ENCODE data around the gene EXOC2. TPM values are rescaled to one million over a fixed set of nuclear protein-coding genes. Genes with fewer than 3 reads are reported as not detected.

Gene EXOC2
- total and polyA plus RNA-seq, 12 donors = 4.9 to 23.7 (median 17.1) TPM

- H3K4me1 ChIP-seq (replicated peaks in 1 of 2) = no peaks in the 10 kb centered on the region
- no peaks in the 10 kb centered on the region for H3K36me3 ChIP-seq (replicated peaks in 1 of 2)
- H3K27ac ChIP-seq = no peak overlapping the region
- no peak for TF ChIP-seq POLR2A (IDR thresholded peaks at IDR 0.05)
- TF ChIP-seq CTCF (IDR thresholded peaks at IDR 0.05) = no peak
- 88 to 96% (median 94%) methylated on average over 11 of the region's 11 CpGs for WGBS, 4 donors
- H3K9me3 ChIP-seq (replicated peaks in 1 of 3) = no peaks in the 10 kb centered on the region
- no peak overlapping the region for H3K4me3 ChIP-seq
- intact Hi-C loops (cut with DNase I) = no loop called here
- DNase-seq = no peak
- no peaks in the 10 kb centered on the region for H3K27me3 ChIP-seq
Measured at GRCh38 chr6:617456-618100, 75.4 kb downstream of the EXOC2 start.

GRCh38 chr6:613981-614380, 79.0 kb downstream of the EXOC2 start:
- no peaks in the 10 kb centered on the region for H3K9me3 ChIP-seq (replicated peaks in 1 of 3)
- no peak overlapping the region for H3K4me3 ChIP-seq
- TF ChIP-seq CTCF (IDR thresholded peaks at IDR 0.05) (no peak), POLR2A (IDR thresholded peaks at IDR 0.05) (no peak)
- intact Hi-C loops (cut with DNase I) = no loop called here
- H3K4me1 ChIP-seq (replicated peaks in 1 of 2) = no peaks in the 10 kb centered on the region
- no peaks in the 10 kb centered on the region for H3K36me3 ChIP-seq (replicated peaks in 1 of 2)
- no peak for DNase-seq
- H3K27ac ChIP-seq = no peak overlapping the region
- H3K27me3 ChIP-seq = no peaks in the 10 kb centered on the region
- WGBS, 4 donors = 86 to 93% (median 89%) methylated on average over 7 of the region's 7 CpGs

GRCh38 chr6:611928-612327, 81.0 kb downstream of the EXOC2 start:
- Histone ChIP-seq H3K4me1 (replicated peaks in 1 of 2) (no peaks in the 10 kb centered on the region), H3K27me3 (no peaks in the 10 kb centered on the region), H3K9me3 (replicated peaks in 1 of 3) (no peaks in the 10 kb centered on the region), H3K4me3 (no peak overlapping the region), H3K36me3 (replicated peaks in 1 of 2) (no peaks in the 10 kb centered on the region), H3K27ac (no peak overlapping the region)
- TF ChIP-seq CTCF (IDR thresholded peaks at IDR 0.05) = no peak
- TF ChIP-seq POLR2A (IDR thresholded peaks at IDR 0.05) = no peak
- DNase-seq = no peak
- intact Hi-C loops (cut with DNase I) = no loop called here
- 51 to 64% (median 61%) methylated on average over 4 of the region's 4 CpGs for WGBS, 4 donors

- H3K27me3 ChIP-seq = no peaks in the 10 kb centered on the region
- H3K36me3 ChIP-seq (replicated peaks in 1 of 2) = no peaks in the 10 kb centered on the region
- DNase-seq = no peak
- no peak overlapping the region for H3K4me3 ChIP-seq
- H3K27ac ChIP-seq = no peak overlapping the region
- H3K9me3 ChIP-seq (replicated peaks in 1 of 3) = no peaks in the 10 kb centered on the region
- WGBS, 4 donors = 38 to 63% (median 55%) methylated on average over 2 of the region's 2 CpGs
- intact Hi-C loops (cut with DNase I) = no loop called here
- H3K4me1 ChIP-seq (replicated peaks in 1 of 2) = no peaks in the 10 kb centered on the region
- TF ChIP-seq POLR2A (IDR thresholded peaks at IDR 0.05) = no peak
- TF ChIP-seq CTCF (IDR thresholded peaks at IDR 0.05) = no peak
Measured at GRCh38 chr6:610882-611281, 82.1 kb downstream of the EXOC2 start.

Measured in adrenal gland (tissue), 12 donors.